Type B pancreatic cell (in vitro differentiated cells): Measurements from ENCODE around the gene TBC1D22A. TPM values are rescaled to one million over a fixed set of nuclear protein-coding genes. Genes with fewer than 3 reads are reported as not detected.

Source experiments
- DNase-seq: peaks from one replicate; pipeline ENCODE4 v3.0.0; 2021; ENCODE audit warnings: mixed read lengths; ENCODE audit not compliant: unreplicated experiment; ENCODE audit errors: extremely low spot score
- H3K27ac Mint-ChIP-seq: 2 replicates; pipeline ENCODE4 v1.8.0; 2021; ENCODE audit warnings: mild to moderate bottlenecking, mixed read lengths
- H3K27me3 Mint-ChIP-seq: 2 replicates; pipeline ENCODE4 v1.8.0; 2021; ENCODE audit warnings: mixed read lengths
- H3K36me3 Mint-ChIP-seq: 2 replicates; pipeline ENCODE4 v1.8.0; 2021; ENCODE audit warnings: mixed read lengths
- H3K4me1 Mint-ChIP-seq: one replicate; pipeline ENCODE4 v1.8.0; 2021; ENCODE audit warnings: mixed read lengths; ENCODE audit not compliant: unreplicated experiment
- H3K4me3 Mint-ChIP-seq: 2 replicates; pipeline ENCODE4 v1.8.0; 2021; ENCODE audit warnings: mild to moderate bottlenecking, mixed read lengths
- H3K9me3 Mint-ChIP-seq: 2 replicates; pipeline ENCODE4 v1.8.0; 2021; ENCODE audit warnings: mixed read lengths
- CTCF ChIP-seq: fragments of 200-600 bp; sonication (generic); conservative IDR thresholded peaks from 2 replicates; pipeline ENCODE4 v1.5.0; 2021; ENCODE audit warnings: antibody characterized with exemption, mild to moderate bottlenecking
- total RNA-seq: library from RNA; stranded (reverse); gene quantifications from 2 replicates; pipeline ENCODE4 v1.2.1, GENCODE V29; 2021; ENCODE audit warnings: low replicate concordance

TBC1D22A gene
- total RNA-seq, 1 donor from 2014 or later = 16.2 TPM

- no peaks in the 10 kb centered on the region for H3K27me3 Mint-ChIP-seq
Measured at GRCh38 chr22:46853191-46853590, 90.7 kb downstream of the TBC1D22A start.

GRCh38 chr22:46854125-46854870 is 91.8 kb downstream of the TBC1D22A start:
- Mint-ChIP-seq H3K27me3 (no peaks in the 10 kb centered on the region), H3K36me3 (peaks cover 24% of the 10 kb centered on the region), H3K4me1 (peaks cover 8% of the 10 kb centered on the region), H3K27ac (no peak overlapping the region), H3K9me3 (no peaks in the 10 kb centered on the region), H3K4me3 (no peak overlapping the region)
- DNase-seq = no peak
- no peak for TF ChIP-seq CTCF

More at GRCh38 chr22:46853191-46853590, 90.7 kb downstream of the TBC1D22A start:
- no peaks in the 10 kb centered on the region for H3K9me3 Mint-ChIP-seq
- H3K36me3 Mint-ChIP-seq = peaks cover 24% of the 10 kb centered on the region
- no peak for DNase-seq
- H3K4me3 Mint-ChIP-seq = no peak overlapping the region
- peaks cover 8% of the 10 kb centered on the region for H3K4me1 Mint-ChIP-seq
- H3K27ac Mint-ChIP-seq = no peak overlapping the region
- no peak for TF ChIP-seq CTCF

- H3K27ac Mint-ChIP-seq = no peak overlapping the region
- H3K4me1 Mint-ChIP-seq = peaks cover 8% of the 10 kb centered on the region
- peaks cover 17% of the 10 kb centered on the region for H3K36me3 Mint-ChIP-seq
- TF ChIP-seq CTCF = no peak
- no peak for DNase-seq
- no peaks in the 10 kb centered on the region for H3K27me3 Mint-ChIP-seq
- H3K9me3 Mint-ChIP-seq = no peaks in the 10 kb centered on the region
- H3K4me3 Mint-ChIP-seq = no peak overlapping the region
Measured at GRCh38 chr22:46855681-46856080, 93.2 kb downstream of the TBC1D22A start.

- H3K4me1 Mint-ChIP-seq = peaks cover 8% of the 10 kb centered on the region
- no peak for DNase-seq
- no peak overlapping the region for H3K4me3 Mint-ChIP-seq
- TF ChIP-seq CTCF = no peak
- no peaks in the 10 kb centered on the region for H3K27me3 Mint-ChIP-seq
- H3K36me3 Mint-ChIP-seq = peaks cover 14% of the 10 kb centered on the region
- no peaks in the 10 kb centered on the region for H3K9me3 Mint-ChIP-seq
- no peak overlapping the region for H3K27ac Mint-ChIP-seq
Measured at GRCh38 chr22:46856661-46857060, 94.2 kb downstream of the TBC1D22A start.

DNA sequence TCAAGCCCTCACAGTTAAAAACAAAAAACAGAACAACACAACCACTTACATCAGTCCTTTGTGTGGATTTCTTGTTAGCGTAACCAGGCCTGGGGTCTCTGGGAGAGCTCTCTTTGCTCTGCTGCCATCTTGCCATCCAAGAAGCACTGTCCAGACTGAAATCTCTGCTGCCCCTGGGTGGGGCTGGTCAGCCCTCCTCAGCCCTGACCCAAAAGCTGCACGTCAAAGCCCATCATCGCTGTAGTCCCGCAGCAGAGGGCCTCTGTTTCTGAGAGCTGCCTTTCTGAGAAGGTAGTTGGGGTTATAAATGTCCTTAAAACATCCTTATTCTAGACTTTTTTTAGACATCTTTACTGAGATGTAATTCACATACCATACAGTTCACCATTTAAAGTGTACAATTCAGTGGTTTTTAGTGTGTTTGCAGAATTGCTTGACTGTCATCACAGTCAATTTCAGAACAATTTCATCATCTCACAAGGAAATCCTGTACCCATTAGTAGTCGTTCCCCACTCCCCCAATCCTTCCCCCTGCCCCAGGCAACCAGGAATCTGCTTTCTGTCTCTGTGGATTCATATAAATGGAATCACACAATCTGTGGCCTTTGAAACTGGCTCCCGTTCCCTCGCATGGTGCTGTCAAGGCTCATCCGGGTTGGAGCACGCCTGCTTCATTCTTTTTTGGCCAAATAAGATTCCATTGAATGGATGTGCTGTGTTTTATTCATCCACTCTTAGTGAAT is 94.9 kb downstream of the TBC1D22A start:
- H3K4me1 Mint-ChIP-seq = peaks cover 8% of the 10 kb centered on the region
- H3K36me3 Mint-ChIP-seq = peaks cover 13% of the 10 kb centered on the region
- no peak for TF ChIP-seq CTCF
- DNase-seq = no peak
- H3K27me3 Mint-ChIP-seq = no peaks in the 10 kb centered on the region
- no peaks in the 10 kb centered on the region for H3K9me3 Mint-ChIP-seq
- no peak overlapping the region for H3K4me3 Mint-ChIP-seq
- no peak overlapping the region for H3K27ac Mint-ChIP-seq
